Uterus (tissue), 2 donors: ENCODE measurements around the gene ZNF423.

Experiments
- POLR2A ChIP-seq, 2 donors: fragments of 450-650 bp; IDR thresholded peaks; one replicate each; pipeline ENCODE4 v1.6.1; 2016; ENCODE audit warnings: antibody characterized with exemption in 2 of 2, mild to moderate bottlenecking in 1 of 2, moderate library complexity in 1 of 2
- TF ChIP-seq, protein P1 (sequence below), 4 experiments: fragments of 200-600 bp in 2 of 4; fragments of 450-650 bp in 2 of 4; sonication (generic) in 2 of 4; IDR thresholded peaks; one replicate each; pipeline ENCODE4 v1.5.1; 2016 to 2019; ENCODE audit warnings: antibody characterized with exemption in 4 of 4, mild to moderate bottlenecking in 2 of 4, moderate library complexity in 1 of 4

DNA sequence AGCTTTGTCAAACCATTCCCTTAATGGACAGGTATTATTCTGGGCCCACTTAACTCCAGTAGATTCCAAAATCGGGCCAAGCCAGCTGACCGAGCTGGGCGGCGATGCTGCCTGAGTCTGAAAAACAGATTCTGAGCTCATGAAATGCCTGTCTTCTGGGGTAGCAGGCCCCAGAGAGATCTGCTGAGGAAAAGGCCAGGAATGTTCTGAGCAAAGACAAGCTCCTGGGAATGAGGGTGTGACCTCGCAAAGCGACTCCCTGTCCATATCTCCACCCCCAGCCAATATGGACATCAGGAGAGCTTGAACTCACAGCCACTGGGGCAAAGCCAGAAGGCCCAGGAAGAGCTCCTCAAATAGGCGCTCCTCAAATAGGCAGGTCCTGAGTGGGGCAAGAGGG lies 23.7 kb downstream of the ZNF423 start:
- TF ChIP-seq, protein P1, sequence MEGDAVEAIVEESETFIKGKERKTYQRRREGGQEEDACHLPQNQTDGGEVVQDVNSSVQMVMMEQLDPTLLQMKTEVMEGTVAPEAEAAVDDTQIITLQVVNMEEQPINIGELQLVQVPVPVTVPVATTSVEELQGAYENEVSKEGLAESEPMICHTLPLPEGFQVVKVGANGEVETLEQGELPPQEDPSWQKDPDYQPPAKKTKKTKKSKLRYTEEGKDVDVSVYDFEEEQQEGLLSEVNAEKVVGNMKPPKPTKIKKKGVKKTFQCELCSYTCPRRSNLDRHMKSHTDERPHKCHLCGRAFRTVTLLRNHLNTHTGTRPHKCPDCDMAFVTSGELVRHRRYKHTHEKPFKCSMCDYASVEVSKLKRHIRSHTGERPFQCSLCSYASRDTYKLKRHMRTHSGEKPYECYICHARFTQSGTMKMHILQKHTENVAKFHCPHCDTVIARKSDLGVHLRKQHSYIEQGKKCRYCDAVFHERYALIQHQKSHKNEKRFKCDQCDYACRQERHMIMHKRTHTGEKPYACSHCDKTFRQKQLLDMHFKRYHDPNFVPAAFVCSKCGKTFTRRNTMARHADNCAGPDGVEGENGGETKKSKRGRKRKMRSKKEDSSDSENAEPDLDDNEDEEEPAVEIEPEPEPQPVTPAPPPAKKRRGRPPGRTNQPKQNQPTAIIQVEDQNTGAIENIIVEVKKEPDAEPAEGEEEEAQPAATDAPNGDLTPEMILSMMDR (IDR thresholded peaks at IDR 0.05) = no peak
- no peak for TF ChIP-seq POLR2A (IDR thresholded peaks at IDR 0.05)
